ENCODE data around the gene ACTA2. TPM values are rescaled to one million over a fixed set of nuclear protein-coding genes. Genes with fewer than 3 reads are reported as not detected.
A peak's percentile ranks its signal among the peaks of the same experiment; 100 is the strongest.

Gene ACTA2
- total RNA-seq, 1 donor from 2014 or later: 300 TPM

DNA sequence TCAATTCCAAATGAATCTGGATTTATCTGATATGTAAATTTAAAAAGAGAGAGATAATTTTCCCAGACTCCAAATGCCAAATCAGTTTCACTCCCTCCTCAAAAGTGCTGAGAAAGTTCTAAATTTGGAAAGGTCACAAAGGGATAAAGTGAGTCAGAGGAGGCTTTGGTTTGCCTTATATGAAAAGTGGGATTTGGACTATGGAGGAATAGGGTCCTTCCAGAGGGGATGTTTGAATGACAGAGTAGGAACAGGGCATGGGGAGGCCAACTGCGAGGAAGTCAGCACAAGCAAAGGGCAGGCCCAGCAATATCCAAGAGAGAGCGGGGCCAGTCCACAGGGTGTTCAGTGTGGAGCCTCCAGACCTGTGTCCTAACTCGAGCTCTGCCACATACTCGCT lies 28.2 kb upstream of the ACTA2 start:
- DNase-seq: no peak

- no peak for DNase-seq
Measured at GRCh38 chr10:88980247-88980646, 27.7 kb upstream of the ACTA2 start.

DNA sequence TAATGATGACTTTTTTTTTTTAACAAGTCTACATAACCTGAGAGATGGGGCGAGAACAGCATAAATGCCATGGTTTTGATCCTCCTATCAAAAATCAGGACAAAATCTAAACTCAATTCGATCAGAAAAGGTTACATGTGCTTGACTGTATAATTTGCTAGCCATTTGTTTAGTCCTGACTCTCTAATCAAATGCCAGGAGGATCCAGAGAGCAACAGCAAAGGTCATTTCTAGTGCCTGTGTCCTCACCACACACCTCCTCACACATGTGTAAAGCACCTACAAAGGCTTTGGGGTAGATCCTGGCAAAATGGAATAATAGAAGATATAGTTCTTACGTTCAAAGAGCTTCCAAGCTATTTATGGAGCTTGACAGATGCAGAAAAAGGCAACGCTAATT lies 27.0 kb upstream of the ACTA2 start:
- no peak for DNase-seq

DNA sequence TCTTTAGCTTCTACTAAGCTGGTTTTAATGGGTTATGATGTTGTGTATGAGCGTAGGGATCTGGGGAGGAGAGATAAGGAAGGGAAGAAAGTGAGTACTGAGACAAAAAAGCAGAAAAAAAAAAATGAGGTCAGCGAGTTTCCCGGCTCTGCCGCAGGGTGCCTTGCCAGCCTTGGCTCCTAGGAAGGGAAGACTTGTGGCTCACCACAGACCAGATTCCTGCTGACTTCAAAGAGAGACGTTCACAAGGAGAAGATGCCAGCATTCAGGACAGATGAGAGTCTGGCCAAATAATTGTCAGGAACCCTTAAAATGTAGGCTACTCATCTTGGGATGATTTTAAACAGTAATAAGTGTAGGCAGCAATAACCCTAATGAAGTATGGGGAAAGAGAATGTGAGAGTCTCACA lies 26.6 kb upstream of the ACTA2 start:
- no peak for DNase-seq

GRCh38 chr10:88978463-88978862 lies 25.9 kb upstream of the ACTA2 start:
- DNase-seq: no peak

GRCh38 chr10:88975377-88975720 lies 22.8 kb upstream of the ACTA2 start:
- no peak for DNase-seq

DNA sequence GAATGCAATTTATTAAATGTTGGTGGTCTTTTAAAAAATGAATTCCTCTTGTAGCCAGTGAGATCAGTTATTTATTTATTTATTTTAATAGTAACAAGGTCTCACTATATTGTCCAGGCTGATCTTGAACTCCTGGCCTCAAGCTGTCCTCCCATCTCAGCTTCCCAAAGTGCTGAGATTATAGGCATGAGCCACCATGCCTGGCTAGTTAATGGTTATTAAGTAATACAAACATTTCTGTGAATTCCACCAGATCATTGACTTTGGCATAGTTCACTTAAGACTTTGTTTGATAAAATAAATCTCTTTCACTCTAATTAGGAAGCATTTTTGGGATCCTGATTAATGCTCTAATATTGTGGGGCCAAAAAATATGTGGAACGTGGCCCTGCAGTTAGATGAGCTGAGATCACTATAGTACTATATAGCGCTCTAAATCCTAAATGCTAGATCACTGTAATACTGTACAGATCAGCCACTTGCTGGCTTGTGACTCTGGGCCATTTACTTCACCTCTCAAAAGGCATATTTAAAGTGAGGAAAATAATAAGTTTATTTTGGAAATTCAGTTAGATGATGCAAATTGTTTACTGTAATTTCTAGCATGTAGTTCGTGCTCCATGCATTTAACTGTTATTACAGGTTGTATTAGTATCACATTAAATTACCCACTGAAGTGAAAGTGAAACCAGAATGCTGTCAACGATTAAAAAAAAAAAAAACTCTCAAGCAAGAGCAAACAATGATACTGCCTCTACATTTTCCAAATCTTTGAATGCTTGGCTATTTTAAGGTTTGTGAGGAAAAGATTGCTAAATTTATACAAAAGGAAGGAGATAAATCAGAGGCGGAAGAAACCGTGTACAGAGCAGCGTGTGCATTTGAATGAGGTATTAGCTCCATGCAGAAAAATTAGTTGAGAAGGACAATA lies 22.1 kb upstream of the ACTA2 start:
- DNase-seq: peak; percentile 39

DNA sequence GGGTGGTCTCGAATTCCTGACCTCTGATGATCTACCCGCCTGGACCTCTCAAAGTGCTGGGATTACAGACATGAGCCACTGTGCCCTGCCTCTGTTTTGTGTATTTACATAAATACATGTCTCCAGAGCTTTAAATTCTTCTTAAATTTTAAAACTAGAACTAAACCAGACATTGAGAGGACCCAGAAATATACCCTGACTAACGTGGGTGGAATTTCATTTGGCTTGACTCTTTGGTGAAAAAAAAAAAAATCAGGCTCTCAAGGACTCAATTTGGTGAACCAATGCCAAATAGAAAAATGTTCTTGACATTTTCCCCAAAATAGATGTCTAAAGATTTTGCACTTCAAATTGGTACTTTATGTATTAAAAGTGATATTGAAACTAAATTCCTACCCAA lies 21.4 kb upstream of the ACTA2 start:
- no peak for DNase-seq

GRCh38 chr10:88971221-88972061 lies 18.9 kb upstream of the ACTA2 start:
- no peak for DNase-seq

GRCh38 chr10:88968391-88968790 lies 15.8 kb upstream of the ACTA2 start:
- peak; percentile 50 for DNase-seq

- peak; percentile 47 for DNase-seq
Measured at GRCh38 chr10:88966797-88967196, 14.2 kb upstream of the ACTA2 start.

DNA sequence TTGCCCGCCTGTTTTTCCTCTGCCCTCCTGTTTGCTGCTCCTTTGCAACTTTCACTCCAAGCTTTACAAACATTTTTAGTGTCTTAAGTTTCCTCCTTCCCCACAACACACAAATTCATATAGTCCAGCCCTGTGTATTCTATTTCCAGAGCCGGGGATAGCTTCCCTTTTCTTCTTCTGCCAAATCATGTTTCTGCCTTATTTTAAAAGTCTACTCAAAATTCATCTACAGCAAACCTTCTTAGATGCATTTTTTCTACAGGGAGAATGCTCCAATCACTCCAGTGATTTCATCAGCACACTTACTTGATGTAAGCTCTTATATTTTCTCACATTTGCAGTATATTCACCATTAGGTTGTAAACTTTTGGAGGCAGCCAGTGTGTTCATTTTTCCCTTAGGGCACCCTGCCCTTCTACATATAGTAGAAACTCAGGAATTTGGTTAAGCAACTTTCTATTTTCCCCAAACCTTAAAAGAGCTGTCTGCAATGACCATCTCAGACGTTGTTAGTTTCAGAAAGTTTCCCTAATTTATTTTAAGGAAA lies 12.4 kb upstream of the ACTA2 start:
- peak; percentile 63 for DNase-seq

DNA sequence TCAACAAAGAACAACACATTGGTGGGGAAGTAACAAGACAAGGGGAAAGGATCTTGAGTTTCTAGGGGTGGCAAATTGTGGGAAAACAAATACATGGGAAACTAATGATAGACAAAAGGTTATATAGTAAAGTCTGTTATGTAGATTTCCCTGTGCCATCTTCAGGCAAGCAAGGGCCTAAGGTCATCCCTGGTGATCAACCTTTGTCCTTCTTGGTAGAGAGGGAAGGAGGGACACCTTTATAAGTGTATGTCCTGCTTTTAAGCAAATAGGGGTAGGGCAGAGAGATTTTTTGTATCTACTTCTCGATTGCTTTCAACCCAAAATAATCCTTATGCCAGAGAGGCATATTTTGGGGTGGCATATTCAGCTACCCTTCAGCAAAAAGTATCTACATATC lies 11.8 kb upstream of the ACTA2 start:
- DNase-seq: no peak

GRCh38 chr10:88963318-88963717 lies 10.7 kb upstream of the ACTA2 start:
- DNase-seq: no peak

DNA sequence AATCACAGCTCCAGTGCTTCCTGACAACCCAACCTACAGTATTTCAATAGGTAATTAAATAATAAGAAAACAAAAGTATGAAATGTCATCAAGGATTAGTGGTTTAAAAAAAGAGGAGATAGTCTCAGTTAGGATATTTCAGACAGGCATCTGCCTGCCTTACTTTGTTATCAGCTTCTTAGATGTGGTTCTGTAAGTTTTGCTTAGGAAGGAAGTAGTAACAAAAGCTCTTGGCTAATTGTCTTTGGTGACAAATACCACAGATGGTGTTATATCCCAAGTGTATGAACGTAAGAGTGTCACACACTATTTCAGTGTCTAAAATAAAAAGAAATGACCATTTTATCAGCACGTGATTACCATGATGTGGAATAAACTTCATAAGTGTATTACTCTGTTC lies 9.8 kb upstream of the ACTA2 start:
- no peak for DNase-seq

DNA sequence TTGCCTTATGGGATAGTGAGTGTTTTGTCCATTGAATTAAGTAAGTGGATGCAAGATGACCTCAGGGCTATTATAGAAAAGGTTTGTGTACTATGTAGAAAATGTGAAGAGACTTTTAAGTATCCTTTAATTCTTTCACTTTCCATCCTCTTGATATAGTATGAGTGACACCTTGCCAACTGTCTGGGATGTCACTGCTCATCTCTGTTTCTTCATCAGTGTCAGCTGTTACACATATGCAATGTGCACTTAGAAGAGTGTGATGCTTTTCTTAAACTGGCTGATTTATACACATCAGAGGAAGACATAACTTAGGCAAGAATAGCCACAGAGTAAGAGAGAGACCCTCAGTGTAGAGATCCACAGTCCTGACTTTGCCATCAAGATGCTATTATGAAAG lies 8.7 kb upstream of the ACTA2 start:
- no peak for DNase-seq

GRCh38 chr10:88960802-88961201 lies 8.2 kb upstream of the ACTA2 start:
- DNase-seq: no peak

- no peak for DNase-seq
Measured at GRCh38 chr10:88958721-88959120, 6.1 kb upstream of the ACTA2 start.

GRCh38 chr10:88957381-88957780 lies 4.8 kb upstream of the ACTA2 start:
- DNase-seq: no peak

- DNase-seq: no peak
Measured at GRCh38 chr10:88954458-88955083, 2.0 kb upstream of the ACTA2 start.

DNA sequence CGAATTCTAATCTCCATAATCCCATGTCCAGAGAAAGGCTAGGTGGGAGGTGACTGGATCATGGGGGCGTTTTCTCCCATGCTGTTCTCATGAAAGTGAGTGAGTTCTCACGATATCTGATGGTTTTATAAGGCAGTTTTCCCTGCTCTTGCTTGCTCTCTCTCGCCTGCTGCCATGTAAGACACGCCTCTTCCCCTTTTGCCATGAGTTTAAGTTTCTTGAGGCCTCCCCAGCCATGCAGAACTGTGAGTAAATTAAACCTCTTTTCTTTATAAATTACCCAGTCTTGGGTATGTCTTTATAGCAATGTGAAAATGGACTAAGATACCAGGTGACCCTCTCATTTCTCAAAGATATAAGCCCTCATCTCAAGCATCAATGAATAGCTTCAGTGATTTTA lies 1.1 kb upstream of the ACTA2 start:
- no peak for DNase-seq

Data from tongue (tissue), 2 donors.